Left forelimb (tissue), 1 donor: ENCODE data around the gene DOLPP1.
"Not testable (repeated sequence)": the region's sequence is repeated elsewhere in the genome, so short reads cannot be mapped to it uniquely, and the experiment has no call there.

Source experiments
- DNase-seq: peaks from one replicate; pipeline ENCODE4 v3.0.0-alpha.2; 2018; ENCODE audit warnings: low spot score

Gene DOLPP1

GRCh38 chr9:129080601-129081387 is at the start of gene DOLPP1:
Gene DOLPP1, plus strand, starts transcription at chr9:129081111. Its CDS starts 21 bp downstream, at chr9:129081132.
- DNase-seq, result peak; percentile 99

GRCh38 chr9:129031514-129031913 is 49.4 kb upstream of the DOLPP1 start:
- no peak for DNase-seq

GRCh38 chr9:129032541-129033159 is 48.3 kb upstream of the DOLPP1 start:
- DNase-seq, result no peak

DNA sequence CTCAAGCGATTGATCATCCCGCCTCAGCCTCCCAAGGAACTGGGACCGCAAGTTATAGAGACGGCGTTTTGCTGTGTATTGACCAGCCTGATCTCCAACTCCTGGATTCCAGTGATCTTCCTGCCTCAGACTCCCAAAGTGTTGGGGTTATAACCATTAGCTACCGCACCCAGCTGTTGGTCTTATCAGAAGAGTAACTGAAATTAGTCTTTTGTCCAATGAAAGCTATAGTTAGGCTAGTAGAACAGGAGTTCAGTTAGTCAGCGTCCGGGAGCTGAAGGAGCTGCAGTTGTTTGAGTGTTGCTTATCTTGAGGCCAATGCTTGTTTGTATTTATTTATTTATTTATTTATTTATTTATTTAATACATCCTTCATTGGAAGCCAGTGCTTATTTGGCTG is 47.7 kb upstream of the DOLPP1 start:
- DNase-seq, result no peak

DNA sequence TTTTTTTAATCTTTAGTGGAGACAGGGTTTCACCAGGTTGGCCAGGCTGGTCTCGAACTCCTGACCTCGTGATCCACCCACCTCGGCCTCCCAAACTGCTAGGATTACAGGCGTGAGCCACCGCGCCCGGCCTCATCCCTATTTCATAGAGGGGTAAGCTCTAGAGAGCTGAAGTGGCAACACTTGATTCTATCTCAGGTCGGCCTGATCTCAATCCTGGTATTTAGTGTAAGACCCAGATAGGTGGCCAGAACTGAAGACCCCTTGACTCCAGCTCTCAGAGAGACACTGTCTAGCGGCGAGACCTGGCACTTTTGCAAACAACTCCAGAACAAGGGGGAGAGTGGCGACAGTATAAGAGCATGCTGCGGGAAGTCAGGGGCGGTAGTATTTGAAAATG is 45.1 kb upstream of the DOLPP1 start:
- DNase-seq, result not testable (repeated sequence)

DNA sequence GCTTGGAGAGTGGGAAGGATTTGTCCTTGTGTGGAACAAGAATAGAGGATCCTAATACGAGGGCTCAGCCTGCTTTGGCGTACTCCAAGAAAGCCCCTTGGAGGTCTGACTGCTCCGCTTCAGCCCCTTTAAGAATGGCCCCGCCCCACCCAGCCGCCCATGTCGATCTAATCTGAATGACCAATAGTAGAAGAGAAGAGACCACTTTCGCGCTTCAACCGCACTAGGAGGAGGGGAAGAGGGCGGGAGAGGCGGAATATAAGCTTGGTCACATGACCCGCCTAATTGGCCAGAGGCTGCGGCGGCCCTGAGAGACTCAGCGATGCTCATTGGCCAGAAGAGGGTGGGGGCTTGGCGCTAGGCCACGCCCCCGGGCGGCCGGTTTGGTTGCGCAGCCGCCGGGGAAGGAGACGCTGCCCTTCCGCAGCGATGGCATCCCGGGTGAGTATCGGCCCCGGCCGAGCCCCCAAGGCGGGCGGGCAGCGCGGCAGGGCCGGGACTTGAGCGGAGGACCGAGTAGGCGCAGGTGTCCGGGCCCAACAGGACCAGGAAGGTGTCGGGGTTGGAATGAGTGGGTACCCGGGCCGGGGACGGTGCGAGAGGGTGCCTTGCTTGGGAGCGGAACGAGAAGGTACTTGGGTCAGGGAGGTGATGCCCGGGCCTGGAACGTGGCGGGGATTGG is 44.5 kb upstream of the DOLPP1 start, which contains the start of gene MIGA2:
MIGA2 (plus strand) TSS at position 386 of the 682 bp plus-strand sequence. CDS start 3,969 bp downstream, outside the sequence.
- DNase-seq, result peak; percentile 96

GRCh38 chr9:129036923-129037766 is 43.8 kb upstream of the DOLPP1 start:
- no peak for DNase-seq

DNA sequence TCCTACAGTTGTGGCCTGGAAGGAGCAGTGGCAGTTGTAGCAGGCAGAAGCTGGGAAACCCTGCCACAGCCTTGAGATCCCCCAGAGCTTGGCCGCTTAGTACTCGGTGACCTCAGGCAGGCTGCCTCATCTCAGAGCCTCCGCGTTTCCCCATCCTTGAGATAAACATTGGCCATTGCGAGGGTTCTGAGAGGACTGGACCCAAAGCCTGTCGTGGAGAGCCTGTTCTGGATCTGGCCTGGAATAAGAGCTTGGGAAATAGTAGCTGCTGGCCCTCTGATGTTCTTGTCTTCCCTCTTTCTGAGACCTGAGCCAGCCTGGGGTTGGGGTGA is 43.2 kb upstream of the DOLPP1 start:
- no peak for DNase-seq

DNA sequence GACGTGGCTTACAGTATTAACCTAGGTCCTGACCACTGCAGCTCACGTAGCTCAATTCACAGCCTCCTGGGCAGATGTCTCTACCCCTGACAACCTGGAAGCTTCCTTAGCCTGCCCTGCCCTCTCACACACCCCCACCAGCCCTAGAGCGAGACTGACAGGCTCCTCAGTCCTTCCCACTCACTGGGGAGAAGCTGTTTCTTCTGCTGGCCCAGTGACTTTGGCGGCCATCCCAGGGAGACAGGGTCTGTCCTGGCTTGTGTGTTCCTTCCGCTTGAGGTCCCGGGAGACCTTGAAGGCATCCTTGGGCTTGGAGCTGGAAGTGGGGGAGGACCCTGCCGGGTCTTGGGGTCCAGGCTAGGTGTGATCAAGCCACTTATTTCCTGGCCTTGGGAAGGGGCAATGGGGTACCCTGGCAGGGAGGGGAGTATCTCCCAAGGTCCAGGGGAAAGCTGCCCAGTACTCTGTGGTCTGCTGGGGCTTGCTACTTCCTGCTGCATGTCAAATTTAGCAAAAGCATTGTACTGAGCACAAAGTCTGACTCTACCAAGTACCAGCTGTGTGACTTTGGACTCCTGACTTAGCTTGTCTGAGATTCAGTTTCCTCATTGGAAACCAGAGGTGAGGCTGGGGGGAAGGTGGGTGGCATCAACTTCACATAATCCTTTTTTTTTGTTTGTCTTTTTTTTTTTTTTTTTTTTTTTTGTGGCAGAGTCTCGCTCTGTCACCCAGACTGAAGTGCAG is 42.6 kb upstream of the DOLPP1 start:
- no peak for DNase-seq

- DNase-seq, result no peak
Observed at GRCh38 chr9:129040113-129040643, 40.7 kb upstream of the DOLPP1 start.

DNA sequence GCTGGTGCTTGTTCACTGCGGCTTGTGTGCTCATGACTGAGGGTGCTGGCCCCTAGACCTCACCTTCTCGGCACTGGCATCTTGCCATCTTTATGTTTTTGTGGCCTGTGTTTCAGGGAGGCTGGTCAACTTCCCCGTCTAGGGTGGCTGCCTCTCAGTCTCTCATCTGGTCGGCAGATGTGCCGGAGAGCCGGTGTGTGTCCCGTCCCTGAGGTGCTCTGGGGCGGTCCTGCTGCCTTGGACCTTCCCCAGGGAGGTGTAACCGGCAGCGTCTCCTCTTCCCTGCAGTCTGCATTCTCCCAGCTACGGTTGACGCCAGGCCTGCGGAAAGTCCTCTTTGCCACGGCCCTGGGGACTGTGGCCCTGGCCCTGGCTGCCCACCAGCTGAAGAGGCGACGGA is 38.9 kb upstream of the DOLPP1 start:
- no peak for DNase-seq

- no peak for DNase-seq
Observed at GRCh38 chr9:129052592-129052991, 28.3 kb upstream of the DOLPP1 start.

GRCh38 chr9:129053020-129053419 is 27.9 kb upstream of the DOLPP1 start:
- no peak for DNase-seq

GRCh38 chr9:129054163-129054851 is 26.6 kb upstream of the DOLPP1 start:
- no peak for DNase-seq

GRCh38 chr9:129058965-129059795 is 21.7 kb upstream of the DOLPP1 start:
- no peak for DNase-seq

- no peak for DNase-seq
Observed at GRCh38 chr9:129059796-129060785, 20.8 kb upstream of the DOLPP1 start.

GRCh38 chr9:129060991-129061390 is 19.9 kb upstream of the DOLPP1 start:
- DNase-seq, result no peak

DNA sequence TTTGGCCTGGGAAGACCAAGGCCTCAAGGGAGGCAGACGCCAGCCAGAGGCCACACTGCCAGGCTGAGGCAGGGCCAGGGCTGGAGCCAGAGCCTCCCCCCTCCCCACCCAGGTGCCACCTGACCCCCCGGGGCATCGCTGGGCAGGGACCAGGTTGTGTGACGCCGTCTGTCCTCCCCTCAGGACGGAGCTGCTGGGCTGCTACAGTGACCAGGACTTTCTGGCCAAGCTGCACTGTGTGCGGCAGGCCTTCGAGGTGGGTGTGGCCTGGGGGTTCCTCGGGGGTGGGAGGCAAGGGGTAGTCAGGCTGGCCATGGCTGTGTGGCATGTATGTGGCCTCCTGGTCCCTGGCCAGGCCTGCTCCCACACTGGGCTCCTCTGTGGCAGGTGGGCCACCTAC is 17.9 kb upstream of the DOLPP1 start:
- DNase-seq, result no peak
